Renal cortex interstitium (tissue), 15 donors: ENCODE results near the gene MAGEA6. TPM values are rescaled to one million over a fixed set of nuclear protein-coding genes. Genes with fewer than 3 reads are reported as not detected.
"Not testable (repeated sequence)": the region's sequence is repeated elsewhere in the genome, so short reads cannot be mapped to it uniquely, and the experiment has no call there.

ENCODE experiments used
- DNase-seq, 11 donors: peaks; one replicate each; pipeline ENCODE4 v3.0.0-alpha.2; 2013; ENCODE audit warnings: low read depth in 9 of 11, low spot score in 4 of 11; ENCODE audit errors: extremely low read depth in 1 of 11
- long read RNA-seq, 16 experiments: transcript quantifications; one replicate each; lab custom pipeline, GENCODE V29; 2026
- polyA plus RNA-seq, 3 donors: library from polyadenylated mRNA; unstranded; fragments of 120-200 nt; gene quantifications; one replicate each; pipeline ENCODE4 v1.2.1, GENCODE V29; 2013; ENCODE audit not compliant: insufficient read length in 3 of 3

Gene MAGEA6, protein sequence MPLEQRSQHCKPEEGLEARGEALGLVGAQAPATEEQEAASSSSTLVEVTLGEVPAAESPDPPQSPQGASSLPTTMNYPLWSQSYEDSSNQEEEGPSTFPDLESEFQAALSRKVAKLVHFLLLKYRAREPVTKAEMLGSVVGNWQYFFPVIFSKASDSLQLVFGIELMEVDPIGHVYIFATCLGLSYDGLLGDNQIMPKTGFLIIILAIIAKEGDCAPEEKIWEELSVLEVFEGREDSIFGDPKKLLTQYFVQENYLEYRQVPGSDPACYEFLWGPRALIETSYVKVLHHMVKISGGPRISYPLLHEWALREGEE
- polyA plus RNA-seq: not detected
- long read RNA-seq, donor 1: 0 reads
- long read RNA-seq, donor 2: 0 reads
- long read RNA-seq, donor 3: 0 reads
- long read RNA-seq, donor 4: 0 reads
- long read RNA-seq, donor 5: 0 reads
- long read RNA-seq, donor 6: 0 reads
- long read RNA-seq, donor 7: 0 reads
- long read RNA-seq, donor 8: 0 reads
- long read RNA-seq, donor 9: 0 reads
- long read RNA-seq, donor 10: 0 reads
- long read RNA-seq, donor 11: 0 reads
- long read RNA-seq, donor 12: 0 reads
- long read RNA-seq, donor 13: 0 reads
- long read RNA-seq, donor 14: 0 reads
- long read RNA-seq, donor 15: 0 reads
- long read RNA-seq, donor 16: 0 reads

DNA sequence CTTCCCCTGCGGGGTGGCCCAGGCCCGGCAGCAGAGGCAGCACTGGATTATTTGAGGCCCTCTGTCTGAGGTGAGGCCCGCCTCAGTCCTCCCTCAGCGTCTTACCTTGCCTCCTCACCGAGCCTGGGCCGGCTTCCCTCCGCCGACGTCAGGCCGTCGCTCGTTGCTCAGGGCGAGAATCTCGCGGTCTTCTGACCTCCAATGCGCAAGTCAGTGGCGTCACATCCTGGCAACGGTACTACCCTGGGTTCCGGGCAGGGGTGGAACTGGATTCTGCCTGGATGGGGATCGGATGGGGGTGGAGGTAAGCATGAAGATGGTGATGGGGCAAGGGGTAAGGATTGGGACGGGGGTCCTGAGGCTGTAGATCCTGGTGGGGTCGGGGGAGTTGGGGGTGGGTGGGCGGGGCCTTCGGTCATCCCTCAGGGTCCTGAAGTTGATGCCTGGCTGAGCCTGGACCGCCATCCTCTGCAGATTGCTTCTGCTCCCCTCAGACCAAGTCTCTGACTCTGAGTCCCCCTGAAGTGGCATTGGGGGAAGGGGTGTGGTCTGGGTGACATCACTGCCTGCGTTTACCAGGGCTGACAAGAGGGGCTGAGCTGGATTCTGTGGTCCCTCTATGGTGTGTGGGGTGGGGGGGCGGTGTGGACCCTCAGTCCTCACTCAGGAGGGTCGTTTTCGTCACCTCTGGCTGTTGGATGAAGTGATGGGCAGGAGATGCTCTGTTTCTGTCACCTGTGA, at the start of gene MAGEA6:
MAGEA6 (minus strand) TSS at position 141 of the 741 bp plus-strand sequence. CDS start 2,039 bp downstream, outside the sequence.
- not testable (repeated sequence) for DNase-seq

DNA sequence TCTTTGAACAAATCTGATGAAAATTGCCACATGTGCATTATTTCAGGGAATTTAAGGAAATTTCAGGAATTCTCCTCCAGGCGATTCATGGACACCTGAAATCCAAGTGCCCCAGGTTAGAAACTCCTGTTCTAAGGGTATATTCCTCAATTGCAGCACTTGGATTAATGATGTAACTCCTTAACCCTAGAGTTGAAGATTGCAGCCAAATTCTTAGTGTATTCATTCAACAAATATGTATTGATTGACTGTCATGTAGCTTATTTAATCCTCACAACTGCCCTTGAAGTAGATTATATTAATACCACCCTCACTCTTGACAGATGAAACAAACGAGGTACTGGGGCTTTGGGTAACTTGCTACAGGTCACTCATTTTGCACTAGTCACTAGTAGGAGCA, 49.8 kb upstream of the MAGEA6 start:
- DNase-seq: no peak

DNA sequence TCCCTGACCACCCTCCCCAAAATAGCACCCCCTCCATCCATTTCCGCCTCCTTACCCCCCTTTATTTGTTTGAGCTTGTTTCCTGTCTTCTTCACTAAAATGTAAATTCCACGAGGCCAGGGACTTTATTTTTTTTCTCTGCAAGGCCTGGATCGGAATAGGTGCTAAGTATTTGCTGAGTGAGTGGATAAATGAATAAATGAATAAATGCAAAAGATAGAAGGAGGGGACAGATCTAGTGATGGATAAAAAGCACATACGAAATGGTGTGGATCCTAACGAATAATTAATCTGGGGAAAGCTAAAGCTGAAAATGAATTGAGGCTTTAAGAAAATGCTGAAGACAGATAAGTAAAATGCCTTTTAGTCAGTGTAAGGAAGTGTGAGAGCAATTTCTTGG, 48.9 kb upstream of the MAGEA6 start:
- DNase-seq: no peak

DNA sequence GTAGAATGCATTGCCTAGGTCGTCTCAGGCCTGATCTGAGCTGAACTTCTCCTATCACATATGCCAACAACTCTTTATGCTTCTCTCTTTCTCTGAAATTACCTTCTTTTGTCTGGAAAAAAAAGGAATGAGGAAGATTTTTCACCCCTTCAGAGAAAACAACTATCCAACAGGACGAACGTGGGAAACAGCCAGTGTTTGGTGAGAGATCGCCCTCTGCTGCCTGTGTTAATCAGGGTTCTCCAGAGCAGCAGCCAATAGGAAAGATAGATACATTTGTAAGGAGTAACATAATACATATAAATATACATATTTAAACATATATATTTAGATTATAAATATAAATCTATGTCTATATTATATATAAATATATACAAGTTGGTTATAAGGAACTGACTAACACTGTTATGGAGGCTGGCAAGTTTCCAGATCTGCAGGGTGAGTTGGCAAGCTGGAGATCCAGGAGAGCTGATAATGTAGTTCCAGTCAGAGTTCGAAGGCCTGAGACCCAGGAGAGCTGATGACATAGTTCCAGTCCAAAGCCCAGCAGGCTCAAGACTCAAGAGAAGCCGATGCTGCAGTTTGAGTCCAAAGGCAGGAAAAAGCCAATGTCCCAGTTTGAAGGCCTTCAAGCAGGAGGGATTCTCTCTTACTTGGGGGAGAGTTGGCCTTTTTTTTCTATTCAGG, 47.7 kb upstream of the MAGEA6 start:
- DNase-seq: no peak

DNA sequence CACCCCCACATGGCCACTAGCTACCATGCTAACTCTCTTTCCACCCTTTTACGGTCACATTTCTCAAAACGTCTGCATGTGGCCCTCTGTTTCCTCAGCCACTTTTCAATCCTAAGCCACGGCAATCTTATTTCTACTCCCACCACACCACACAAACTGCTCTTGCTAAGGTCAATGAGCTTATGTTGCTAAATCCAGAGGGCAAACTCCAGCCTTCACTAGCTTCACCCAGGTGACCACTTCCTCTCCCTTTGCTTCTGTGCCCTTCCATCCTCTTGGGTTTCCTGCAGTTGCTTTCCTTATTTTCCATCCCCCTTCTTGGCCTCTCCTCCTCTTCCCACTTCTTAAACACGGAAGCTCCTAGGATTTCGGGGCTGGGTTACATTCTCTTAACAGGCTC, 44.6 kb upstream of the MAGEA6 start:
- no peak for DNase-seq

DNA sequence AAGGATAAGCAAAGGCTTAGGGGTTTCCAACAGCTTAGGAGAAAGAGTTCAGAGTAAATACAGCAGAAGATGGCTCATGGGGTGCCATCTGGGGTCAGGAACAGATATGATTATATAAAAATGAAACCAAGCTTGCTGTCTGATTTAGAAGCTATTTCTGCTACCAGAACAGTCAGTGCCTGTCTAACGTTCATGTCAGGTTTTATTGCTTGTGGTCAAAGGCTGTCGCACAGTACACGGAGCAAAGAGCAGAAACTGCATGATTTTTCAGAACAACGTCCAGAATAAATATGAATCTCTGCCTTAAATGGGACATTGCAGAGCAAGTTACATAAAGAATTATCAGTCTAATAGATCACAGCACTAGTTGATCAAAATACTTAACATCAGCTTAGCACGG, 43.7 kb upstream of the MAGEA6 start:
- DNase-seq: no peak

DNA sequence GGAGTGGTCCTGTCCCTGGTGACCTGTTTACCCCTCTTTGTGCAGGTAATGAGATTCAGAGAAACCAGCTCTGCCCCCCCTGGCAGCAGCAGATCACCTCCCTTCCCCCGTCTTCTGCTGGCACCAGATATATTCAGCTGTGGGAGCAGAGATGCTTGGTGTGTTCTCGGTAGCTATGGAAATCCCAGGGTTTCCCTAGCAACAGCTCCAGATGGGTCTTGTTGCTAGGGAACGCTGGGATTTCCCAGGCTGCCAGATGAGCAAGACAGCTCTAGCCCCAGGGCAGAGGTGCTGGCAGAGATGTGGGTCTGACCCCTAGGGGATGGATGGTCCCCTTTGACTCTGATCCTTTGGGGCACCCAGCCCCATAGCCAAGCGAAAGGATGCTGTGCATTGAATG, 40.9 kb upstream of the MAGEA6 start:
- DNase-seq: no peak

DNA sequence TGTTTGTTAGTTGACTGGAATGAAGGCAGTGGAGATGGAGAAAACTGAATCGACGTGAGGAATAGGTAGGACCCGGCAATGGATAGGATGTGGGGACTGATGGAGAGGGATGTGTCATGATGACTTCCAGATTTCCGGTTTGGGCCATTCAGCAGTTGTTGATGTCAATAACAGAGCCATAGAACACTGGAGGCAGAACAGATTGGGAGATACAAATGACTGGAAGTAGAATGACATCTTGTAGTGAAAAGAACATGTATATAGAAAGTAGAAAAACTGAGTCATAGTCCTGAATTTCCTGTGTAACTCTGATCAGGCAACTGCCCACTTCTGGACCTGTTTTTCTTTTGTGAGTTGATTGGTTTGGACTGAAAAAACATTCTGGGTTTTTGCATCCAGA, 36.5 kb upstream of the MAGEA6 start:
- DNase-seq: no peak

DNA sequence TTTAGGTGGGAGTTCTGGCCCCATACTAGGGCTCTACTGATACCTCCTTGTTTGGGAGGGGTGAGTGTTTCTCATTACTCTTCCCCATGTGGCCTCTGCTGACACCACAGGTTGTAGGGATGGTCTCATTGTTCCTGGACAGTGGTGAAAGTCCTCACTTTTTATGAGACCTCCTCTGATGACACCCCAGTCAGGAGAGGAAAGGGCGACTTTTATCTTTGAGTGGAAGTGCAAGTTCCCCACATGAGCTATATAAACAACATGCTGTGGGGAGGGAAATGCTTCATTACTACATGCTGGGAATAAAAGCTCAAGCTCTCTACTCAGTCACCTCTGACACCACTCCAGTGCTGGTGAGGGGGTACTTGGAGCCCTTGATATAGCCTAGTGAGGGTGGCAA, 29.5 kb upstream of the MAGEA6 start:
- no peak for DNase-seq

DNA sequence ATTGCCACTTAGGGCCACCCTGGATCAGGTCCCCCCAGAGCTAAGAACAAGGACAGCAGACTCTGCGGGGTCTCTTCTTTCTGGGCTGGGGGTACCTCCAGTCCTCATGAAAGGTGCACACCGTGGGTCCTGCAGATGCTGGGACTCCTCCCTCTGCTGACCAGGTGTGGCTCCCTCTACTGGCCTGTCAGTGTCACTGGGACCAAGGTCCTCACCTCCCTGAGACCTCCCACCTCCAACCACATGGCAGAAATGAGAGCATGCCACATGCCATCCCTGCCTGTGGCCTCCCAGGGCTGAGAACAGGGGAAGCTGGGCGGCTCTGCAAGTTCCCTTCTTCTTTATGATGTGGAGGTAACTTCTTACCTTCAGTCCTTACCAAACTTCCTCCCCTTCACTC, 17.6 kb upstream of the MAGEA6 start:
- not testable (repeated sequence) for DNase-seq

DNA sequence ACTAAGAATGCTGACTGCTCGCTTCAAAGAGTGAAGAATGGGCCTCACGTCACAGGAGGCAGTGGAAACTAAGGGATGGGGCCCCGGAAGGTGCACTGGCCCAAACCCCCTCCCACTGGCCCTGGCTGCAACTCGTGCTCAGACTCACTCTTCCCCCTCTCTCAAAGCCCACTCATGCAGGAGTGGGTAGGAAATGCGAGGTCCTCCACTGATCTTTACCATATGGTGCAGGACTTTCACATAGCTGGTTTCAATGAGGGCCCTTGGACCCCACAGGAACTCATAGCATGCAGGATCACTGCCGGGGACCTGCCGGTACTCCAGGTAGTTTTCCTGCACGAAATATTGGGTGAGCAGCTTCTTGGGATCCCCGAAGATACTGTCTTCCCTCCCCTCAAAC, 2.9 kb downstream of the MAGEA6 start:
- DNase-seq: not testable (repeated sequence)

DNA sequence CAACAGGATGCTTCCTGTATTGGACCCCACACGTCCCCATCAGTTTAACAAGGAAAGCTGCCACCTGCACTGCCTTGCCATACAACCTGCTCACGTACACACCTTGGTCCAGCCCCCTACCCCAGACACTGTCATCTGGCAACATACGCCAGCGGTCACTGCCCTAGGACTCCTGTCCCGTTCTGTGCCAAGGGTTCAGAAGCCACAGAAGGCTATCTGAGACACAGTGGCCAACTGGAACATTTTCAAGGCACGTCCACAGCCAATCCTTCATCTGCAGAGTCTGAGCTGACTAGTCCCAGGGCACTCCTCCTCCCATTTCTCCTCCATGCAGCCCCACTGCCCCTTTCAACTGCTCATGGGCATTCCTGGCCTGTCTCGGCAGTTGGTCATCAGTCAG, 7.9 kb downstream of the MAGEA6 start:
- not testable (repeated sequence) for DNase-seq

DNA sequence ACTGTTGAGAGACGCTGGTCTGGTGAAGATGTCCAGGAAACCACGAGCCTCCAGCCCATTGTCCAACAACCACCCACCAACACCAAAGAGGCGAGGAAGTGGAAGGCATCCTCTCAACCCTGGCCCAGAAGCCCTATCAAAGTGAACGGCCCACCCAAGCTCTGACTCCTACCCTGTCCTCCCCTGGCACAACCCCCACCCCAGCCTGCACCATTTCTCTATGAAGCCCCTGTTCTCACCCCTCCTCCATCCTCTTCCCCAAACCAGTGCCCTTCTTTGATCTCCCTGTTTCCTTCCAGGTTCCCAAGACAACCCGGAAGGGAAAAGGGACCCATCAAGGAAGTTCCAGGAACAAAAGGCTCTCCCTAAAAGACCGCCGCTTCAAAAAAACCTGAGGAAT, 9.9 kb downstream of the MAGEA6 start:
- DNase-seq: not testable (repeated sequence)

DNA sequence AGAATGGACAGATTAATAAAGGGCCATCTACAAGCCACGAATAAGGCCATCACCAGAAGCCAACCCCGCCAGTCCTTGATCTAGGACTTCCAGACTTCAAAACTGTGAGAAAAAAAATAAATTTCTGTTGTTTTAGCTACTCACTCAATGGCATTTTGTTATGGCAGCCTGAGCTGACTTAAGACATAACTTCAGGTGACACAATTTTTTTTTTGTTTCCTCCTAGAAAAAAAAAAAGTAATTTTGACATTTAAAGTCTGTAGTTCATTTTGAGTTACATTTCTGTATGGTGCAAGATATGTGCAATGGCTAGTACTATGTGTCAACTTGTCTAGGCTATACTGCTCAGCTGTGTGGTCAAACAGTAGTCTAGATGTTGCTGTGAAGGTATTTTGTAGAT, 10.6 kb downstream of the MAGEA6 start, which contains the start of gene CSAG3:
CSAG3 (plus strand) TSS at position 301 of the 400 bp plus-strand sequence.
- not testable (repeated sequence) for DNase-seq

DNA sequence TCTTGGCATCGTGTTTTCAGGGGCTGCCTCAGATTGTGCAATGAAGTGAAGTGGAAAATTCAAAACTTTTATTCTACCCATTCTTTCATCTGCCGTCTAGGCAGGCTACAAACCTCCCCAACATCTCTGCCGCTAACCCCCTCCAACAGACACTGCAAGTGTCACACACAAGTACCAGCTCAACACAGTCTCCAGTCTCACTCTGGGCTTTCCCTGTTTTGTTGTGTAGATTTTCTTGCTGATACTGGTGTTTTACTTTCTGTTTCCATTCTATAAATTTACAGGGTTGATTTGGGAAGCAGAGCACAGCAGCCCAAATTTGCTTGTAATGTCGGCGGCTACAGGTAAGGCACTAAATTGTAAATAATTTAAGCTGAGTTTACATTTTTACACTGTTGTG, 14.6 kb downstream of the MAGEA6 start:
- DNase-seq: not testable (repeated sequence)

DNA sequence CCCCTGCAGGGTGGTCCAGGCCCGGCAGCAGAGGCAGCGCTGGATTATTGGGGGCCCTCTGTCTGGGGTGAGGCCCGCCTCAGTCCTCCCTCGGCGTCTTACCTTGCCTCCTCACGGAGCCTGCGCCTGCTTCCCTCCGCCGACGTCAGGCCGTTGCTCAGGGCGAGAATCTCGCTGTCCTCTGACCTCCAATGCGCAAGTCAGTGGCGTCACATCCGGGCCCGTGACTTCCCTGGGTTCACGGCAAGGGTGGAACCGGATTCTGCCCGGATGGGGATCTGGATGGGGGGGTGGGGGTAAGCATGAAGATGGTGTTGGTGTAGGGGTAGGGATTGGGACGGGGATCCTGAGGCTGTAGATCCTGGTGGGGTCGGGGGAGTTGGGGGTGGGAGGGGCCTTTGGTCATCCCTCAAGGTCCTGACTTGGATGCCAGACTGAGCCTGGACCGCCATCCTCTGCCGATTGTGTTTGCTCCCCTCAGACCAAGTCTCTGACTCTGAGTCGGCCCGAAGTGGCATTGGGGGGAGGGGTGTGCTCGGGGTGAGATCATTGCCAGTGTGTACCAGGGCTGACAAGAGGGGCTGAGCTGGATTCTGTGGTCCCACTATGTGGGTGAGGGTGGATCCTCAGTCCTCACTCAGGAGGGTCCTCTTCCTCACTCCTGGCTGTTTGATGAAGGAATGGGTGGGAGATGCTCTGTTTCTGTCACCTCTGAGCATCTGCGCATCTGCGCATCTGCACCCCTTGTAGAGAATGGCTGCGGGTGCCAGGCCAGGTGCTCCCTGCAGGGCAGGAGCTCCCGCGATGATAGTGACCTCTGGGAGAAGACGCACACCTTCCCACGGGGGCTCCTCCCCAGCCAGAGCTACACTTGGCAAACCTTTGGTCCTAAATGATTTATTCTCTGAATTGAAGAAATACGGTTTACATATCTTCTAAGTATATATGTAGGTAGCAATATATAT, 15.5 kb downstream of the MAGEA6 start, which contains the start of gene MAGEA2:
MAGEA2 (minus strand) TSS at position 157 of the 965 bp plus-strand sequence. CDS start 2,479 bp downstream, outside the sequence.
- DNase-seq: not testable (repeated sequence)

DNA sequence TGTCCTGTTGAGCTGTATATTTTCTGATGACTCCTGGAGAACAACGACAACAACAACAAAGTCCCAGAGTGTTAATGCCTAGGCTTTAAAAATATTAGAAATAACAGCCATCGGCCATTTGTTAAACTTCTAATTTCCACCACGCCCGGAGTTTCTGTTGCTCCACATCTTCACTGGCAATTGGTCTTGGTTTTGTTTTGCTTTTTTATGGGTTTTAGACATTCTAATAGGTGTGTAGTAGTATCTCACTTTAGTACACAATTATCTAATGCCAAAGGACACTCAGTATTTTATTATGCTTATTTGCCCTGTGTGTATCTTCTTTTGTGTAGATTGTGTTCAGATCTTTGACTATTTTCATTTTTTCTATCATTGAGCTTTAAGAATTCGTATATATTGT, 30.9 kb downstream of the MAGEA6 start:
- no peak for DNase-seq

DNA sequence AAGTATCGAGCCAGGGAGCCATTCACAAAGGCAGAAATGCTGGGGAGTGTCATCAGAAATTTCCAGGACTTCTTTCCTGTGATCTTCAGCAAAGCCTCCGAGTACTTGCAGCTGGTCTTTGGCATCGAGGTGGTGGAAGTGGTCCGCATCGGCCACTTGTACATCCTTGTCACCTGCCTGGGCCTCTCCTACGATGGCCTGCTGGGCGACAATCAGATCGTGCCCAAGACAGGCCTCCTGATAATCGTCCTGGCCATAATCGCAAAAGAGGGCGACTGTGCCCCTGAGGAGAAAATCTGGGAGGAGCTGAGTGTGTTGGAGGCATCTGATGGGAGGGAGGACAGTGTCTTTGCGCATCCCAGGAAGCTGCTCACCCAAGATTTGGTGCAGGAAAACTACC, 33.0 kb downstream of the MAGEA6 start:
- DNase-seq: not testable (repeated sequence)
